ENCODE measurements around the gene NOX5.

Gene NOX5

GRCh38 chr15:68991723-68992122 is 22.8 kb upstream of the NOX5 start:
- DNase-seq (ENCODE audit: low spot score) = no peak

- no peak for DNase-seq (ENCODE audit: low spot score)
Measured at GRCh38 chr15:68992696-68993095, 21.8 kb upstream of the NOX5 start.

GRCh38 chr15:68993276-68993675 is 21.2 kb upstream of the NOX5 start:
- no peak for DNase-seq (ENCODE audit: low spot score)

GRCh38 chr15:68994149-68994548 is 20.3 kb upstream of the NOX5 start:
- DNase-seq (ENCODE audit: low spot score) = no peak

GRCh38 chr15:68994981-68995761 is 19.3 kb upstream of the NOX5 start:
- no peak for DNase-seq (ENCODE audit: low spot score)

GRCh38 chr15:68997050-68997449 is 17.4 kb upstream of the NOX5 start:
- no peak for DNase-seq (ENCODE audit: low spot score)

GRCh38 chr15:68997930-68998777 is 16.3 kb upstream of the NOX5 start:
- no peak for DNase-seq (ENCODE audit: low spot score)

- no peak for DNase-seq (ENCODE audit: low spot score)
Measured at GRCh38 chr15:68999091-68999490, 15.4 kb upstream of the NOX5 start.

GRCh38 chr15:69000091-69000490 is 14.4 kb upstream of the NOX5 start:
- DNase-seq (ENCODE audit: low spot score) = no peak

GRCh38 chr15:69000725-69001503 is 13.6 kb upstream of the NOX5 start:
- DNase-seq (ENCODE audit: low spot score) = no peak

GRCh38 chr15:69002783-69003182 is 11.7 kb upstream of the NOX5 start:
- DNase-seq (ENCODE audit: low spot score) = no peak

- no peak for DNase-seq (ENCODE audit: low spot score)
Measured at GRCh38 chr15:69004011-69004410, 10.5 kb upstream of the NOX5 start.

GRCh38 chr15:69008056-69008455 is 6.4 kb upstream of the NOX5 start:
- no peak for DNase-seq (ENCODE audit: low spot score)

- no peak for DNase-seq (ENCODE audit: low spot score)
Measured at GRCh38 chr15:69009341-69009740, 5.2 kb upstream of the NOX5 start.

- DNase-seq (ENCODE audit: low spot score) = no peak
Measured at GRCh38 chr15:69011641-69012040, 2.9 kb upstream of the NOX5 start.

GRCh38 chr15:69012761-69013364 is 1.6 kb upstream of the NOX5 start:
- no peak for DNase-seq (ENCODE audit: low spot score)

- DNase-seq (ENCODE audit: low spot score) = no peak
Measured at GRCh38 chr15:69013726-69014406, 629 bp upstream of the NOX5 start.

GRCh38 chr15:69015591-69015990 is 1.1 kb downstream of the NOX5 start:
- no peak for DNase-seq (ENCODE audit: low spot score)

GRCh38 chr15:69016021-69016595 is 1.6 kb downstream of the NOX5 start:
- no peak for DNase-seq (ENCODE audit: low spot score)

GRCh38 chr15:69017978-69018377 is 3.5 kb downstream of the NOX5 start:
- no peak for DNase-seq (ENCODE audit: low spot score)

- no peak for DNase-seq (ENCODE audit: low spot score)
Measured at GRCh38 chr15:69018951-69019350, 4.5 kb downstream of the NOX5 start.

Data from SW480 (cell line).